ENCODE measurements around the gene CNTN4. TPM values are rescaled to one million over a fixed set of nuclear protein-coding genes. Genes with fewer than 3 reads are reported as not detected.
A peak's percentile ranks its signal among the peaks of the same experiment; 100 is the strongest.

Gene CNTN4
- total and polyA plus RNA-seq, 2 of the 8 experiments (the other 6 are each of a cell fraction or from before 2014, with no cell fraction given): 0.41 to 2.2 TPM

- POLR2A ChIA-PET (ENCODE audit: partially characterized antibody): no interaction called here
Observed at GRCh38 chr3:3015185-3016089, 916.8 kb downstream of the CNTN4 start.

More at GRCh38 chr3:3015185-3016089, 916.8 kb downstream of the CNTN4 start:
- Histone ChIP-seq H3K4me3 (ENCODE audit: extremely low read depth in 1 of 4, insufficient read depth in 2 of 4, low read depth in 3 of 4, low read length in 4 of 4) (peak overlapping the region in 1 of 4 experiments; percentile 14; a peak in 1 of 8 replicates), H2AFZ (ENCODE audit: low read length) (no peak overlapping the region), H4K8ac (ENCODE audit: extremely low read depth, insufficient read depth, low read length) (no peak overlapping the region), H2BK20ac (ENCODE audit: low read length) (no peak overlapping the region), H3K14ac (ENCODE audit: insufficient read length) (no peak overlapping the region), H2BK5ac (ENCODE audit: low read depth, low read length) (no peak overlapping the region), H3K79me2 (ENCODE audit: control insufficient read depth in 1 of 2, insufficient read depth in 2 of 2, low read length in 2 of 2) (no peaks in the 10 kb centered on the region), H4K5ac (ENCODE audit: insufficient read length, low read depth, low read length) (no peak overlapping the region), H2BK120ac (replicated peaks; ENCODE audit: low read depth, low read length) (no peak overlapping the region), H3K18ac (ENCODE audit: extremely low read depth, low read length) (no peak overlapping the region), H3K23ac (ENCODE audit: insufficient read length) (no peak overlapping the region), H4K20me1 (replicated peaks in 1 of 2; ENCODE audit: control insufficient read depth in 1 of 2, insufficient read depth in 2 of 2, low read length in 2 of 2) (no peaks in the 10 kb centered on the region), H3K36me3 (ENCODE audit: control insufficient read depth in 2 of 4, insufficient read depth in 4 of 4, low read length in 3 of 4) (no peaks in the 10 kb centered on the region), H2AK5ac (ENCODE audit: low read depth, low read length) (no peak overlapping the region), H2BK12ac (ENCODE audit: low read depth, low read length) (no peak overlapping the region), H3K4ac (replicated peaks; ENCODE audit: insufficient read length, low read depth, low read length) (no peak overlapping the region), H3K79me1 (ENCODE audit: low read depth, low read length) (no peaks in the 10 kb centered on the region), H4K91ac (replicated peaks; ENCODE audit: insufficient read length, low read length) (no peak overlapping the region), H3K56ac (replicated peaks; ENCODE audit: insufficient read length, low read depth, low read length) (no peak overlapping the region), H3K27ac (ENCODE audit: low read depth, low read length) (no peak overlapping the region), H2BK15ac (ENCODE audit: low read length) (no peak overlapping the region), H3K27me3 (replicated peaks in 1 of 4; ENCODE audit: control insufficient read depth in 3 of 4, extremely low read depth in 1 of 4, insufficient read depth in 3 of 4, low read length in 3 of 4) (no peaks in the 10 kb centered on the region), H3K23me2 (ENCODE audit: low read depth, low read length) (no peaks in the 10 kb centered on the region), H3K9ac (replicated peaks in 1 of 4; ENCODE audit: extremely low read depth in 1 of 4, low read depth in 3 of 4, low read length in 3 of 4) (no peak overlapping the region), H3K9me3 (ENCODE audit: insufficient read depth in 2 of 2, low read depth in 1 of 2, low read length in 1 of 2) (no peaks in the 10 kb centered on the region), H3K4me1 (replicated peaks in 1 of 4; ENCODE audit: control insufficient read depth in 3 of 4, insufficient read depth in 4 of 4, low read length in 3 of 4) (peaks cover 0 to 15% (median 8%) of the 10 kb centered on the region in 4 experiments; a peak in 5 of 7 replicates), H3K4me2 (ENCODE audit: insufficient read depth in 1 of 2, low read depth in 2 of 2, low read length in 2 of 2) (peak overlapping the region in 1 of 2 experiments; percentile 21; a peak in 1 of 4 replicates)
- DNase-seq (ENCODE audit: low read depth in 1 of 2, low spot score in 2 of 2): no peak
- TF ChIP-seq CTCF (IDR thresholded peaks at IDR 0.05; ENCODE audit: control extremely low read depth in 1 of 3, insufficient read depth in 1 of 3, low read depth in 1 of 3, low read length in 3 of 3): peak in 2 of 3 experiments; percentile 33 to 61; a peak in 2 of 4 replicates
- TF ChIP-seq RAD21 (IDR thresholded peaks at IDR 0.05 in 1 of 2, conservative IDR thresholded peaks at IDR 0.05 in 1 of 2; ENCODE audit: low read depth in 2 of 2, low read length in 2 of 2): peak; percentile 88 to 91
- TF ChIP-seq KDM5A (IDR thresholded peaks at IDR 0.05; ENCODE audit: low read length): no peak
- TF ChIP-seq MAFK (IDR thresholded peaks at IDR 0.05; ENCODE audit: low read depth, low read length): peak; percentile 88
- WGBS, 2 experiments (ENCODE audit: extremely low coverage in 1 of 2, insufficient coverage in 1 of 2, insufficient read length in 1 of 2, insufficient replicate concordance in 2 of 2, low coverage in 1 of 2, low lambda C conversion rate in 2 of 2, missing lambda C conversion rate in 1 of 2): 43% methylated on average over 5 of the region's 5 CpGs; no CpG with 5 or more reads in 1 of the 2 experiments
- CTCF ChIA-PET (ENCODE audit: partially characterized antibody): interaction anchor here (0.7 to 2.5 kb wide), 8 partner anchors 11 to 251 kb away, joined by 3 to 12 read pairs (median 4); no protein-coding TSS in a partner anchor
- peak; percentile 76 for FAIRE-seq
